Stimulated activated CD4-positive, alpha-beta T cell treated with anti-CD3 and anti-CD28 coated beads, Interleukin-1b, Interleukin-23, amount 100 ng/mL, for 24 hours (primary cell): ENCODE data around the gene CLOCK.
"Not testable (repeated sequence)": the region's sequence is repeated elsewhere in the genome, so short reads cannot be mapped to it uniquely, and the experiment has no call there.

Source experiments
- DNase-seq, 4 experiments: peaks; one replicate each; pipeline ENCODE4 v3.0.0-alpha.2; 2020; ENCODE audit warnings: low read depth in 4 of 4, low spot score in 1 of 4

Gene CLOCK

DNA sequence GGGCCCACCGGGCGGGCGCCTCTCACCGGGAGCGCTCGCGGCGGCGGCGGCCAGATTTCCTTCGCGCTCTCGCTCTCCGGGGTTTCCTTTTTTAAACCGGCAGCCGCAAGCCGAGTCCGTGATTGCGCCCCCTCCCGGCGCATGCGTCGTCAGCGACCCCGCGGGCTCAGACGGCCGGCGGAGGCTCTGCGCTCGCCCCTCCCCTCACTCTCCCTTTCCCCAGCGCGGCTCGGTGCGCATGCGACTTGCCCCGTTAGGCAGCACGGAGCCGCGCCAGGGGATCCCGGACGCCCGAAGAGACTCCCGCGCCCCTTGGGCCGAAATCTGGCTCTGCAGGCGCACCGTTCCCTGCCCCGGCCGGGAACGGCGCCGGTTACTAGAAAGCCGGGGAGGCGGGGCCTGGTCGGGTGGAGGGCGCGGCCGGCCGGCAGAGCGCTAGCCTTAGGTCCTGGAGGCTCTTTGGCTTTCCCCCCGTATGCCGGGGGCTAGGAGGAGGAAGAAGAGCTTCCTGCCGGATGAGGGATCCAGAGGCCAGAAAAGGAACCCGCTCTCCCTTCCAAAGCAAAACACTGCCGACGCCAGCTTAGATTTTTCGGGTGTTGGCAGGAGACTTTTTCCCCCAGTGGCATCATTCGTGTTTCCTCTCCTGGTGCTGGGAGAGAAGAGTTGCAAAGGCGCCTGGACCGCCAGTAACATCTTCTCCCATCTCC lies at the start of gene CLOCK:
Gene CLOCK, minus strand, starts transcription at position 154 of the 710 bp plus-strand sequence. CDS start 64,124 bp downstream, outside the sequence.
- peak; percentile 65 to 82 (median 72) for DNase-seq

DNA sequence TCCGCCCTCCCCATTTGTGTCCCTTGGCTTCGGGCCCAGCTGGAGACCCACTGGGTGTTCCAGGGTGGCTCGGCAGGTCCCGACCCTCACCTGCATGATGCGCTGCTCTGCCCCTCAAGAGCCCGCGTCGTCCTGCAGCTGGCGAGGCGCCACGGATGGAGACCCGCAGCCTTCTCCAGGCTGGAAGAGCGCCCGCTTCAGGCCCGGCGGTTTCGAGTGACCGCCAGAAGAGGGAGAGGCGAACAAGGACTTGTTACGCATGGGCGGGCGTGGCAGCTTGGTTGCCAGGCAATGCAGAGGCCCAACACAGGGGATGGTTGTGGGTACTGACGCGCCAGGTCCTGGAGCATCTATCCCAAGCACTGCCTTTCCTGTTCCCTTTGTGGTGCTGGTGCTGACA lies 45.3 kb upstream of the CLOCK start, which contains the start of gene PDCL2:
Gene PDCL2, minus strand, starts transcription at position 232 of the 400 bp plus-strand sequence. Its CDS starts 136 bp downstream, at position 96.
- DNase-seq, result no peak

DNA sequence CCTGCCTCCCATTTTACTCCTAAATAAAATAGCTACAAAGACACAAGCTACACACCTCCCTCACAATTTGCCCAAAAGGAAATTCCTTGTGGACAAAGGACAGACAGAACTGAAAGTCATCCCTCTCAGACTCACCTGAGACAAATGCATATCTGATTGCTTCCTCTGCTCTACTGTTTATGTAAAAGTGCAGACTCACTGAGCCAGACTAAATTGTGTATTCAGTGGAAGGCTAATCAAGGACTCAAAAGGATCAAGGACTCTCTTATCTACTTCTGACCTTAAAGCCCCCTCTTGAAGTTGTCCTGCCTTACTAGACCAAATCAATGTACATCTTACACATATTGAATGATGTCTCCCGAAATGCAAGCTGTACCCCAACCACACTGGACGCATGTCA lies 41.5 kb upstream of the CLOCK start:
- no peak for DNase-seq

GRCh38 chr4:55582773-55583172 lies 36.1 kb upstream of the CLOCK start:
- DNase-seq, result not testable (repeated sequence)

GRCh38 chr4:55578341-55579010 lies 31.8 kb upstream of the CLOCK start:
- no peak for DNase-seq

DNA sequence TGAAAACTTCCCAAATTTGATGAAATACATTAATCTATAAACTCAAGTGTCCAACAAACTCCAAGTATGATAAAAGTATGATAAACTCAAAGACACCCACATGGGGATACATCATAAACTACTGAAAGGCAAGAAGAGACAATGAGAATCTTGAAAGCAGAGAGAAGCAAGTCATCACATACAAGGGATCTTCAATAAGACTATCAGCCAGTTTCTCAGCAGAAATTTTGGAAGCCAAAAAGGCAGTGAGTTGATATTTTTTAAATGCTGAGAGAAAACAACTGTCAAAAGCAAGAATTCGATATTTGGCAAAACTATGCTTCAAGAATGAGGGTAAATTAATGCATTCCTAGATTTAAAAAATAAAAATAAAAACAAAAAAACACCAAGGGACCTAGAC lies 28.8 kb upstream of the CLOCK start:
- no peak for DNase-seq

GRCh38 chr4:55574252-55574651 lies 27.5 kb upstream of the CLOCK start:
- no peak for DNase-seq

GRCh38 chr4:55571806-55572205 lies 25.1 kb upstream of the CLOCK start:
- no peak for DNase-seq

- DNase-seq, result no peak
Observed at GRCh38 chr4:55568905-55569504, 22.3 kb upstream of the CLOCK start.

GRCh38 chr4:55561889-55562288 lies 15.2 kb upstream of the CLOCK start:
- no peak for DNase-seq

- no peak for DNase-seq
Observed at GRCh38 chr4:55560096-55560495, 13.4 kb upstream of the CLOCK start.

GRCh38 chr4:55554453-55555030 lies 7.8 kb upstream of the CLOCK start:
- DNase-seq, result no peak

GRCh38 chr4:55553441-55554201 lies 6.9 kb upstream of the CLOCK start:
- DNase-seq, result no peak

DNA sequence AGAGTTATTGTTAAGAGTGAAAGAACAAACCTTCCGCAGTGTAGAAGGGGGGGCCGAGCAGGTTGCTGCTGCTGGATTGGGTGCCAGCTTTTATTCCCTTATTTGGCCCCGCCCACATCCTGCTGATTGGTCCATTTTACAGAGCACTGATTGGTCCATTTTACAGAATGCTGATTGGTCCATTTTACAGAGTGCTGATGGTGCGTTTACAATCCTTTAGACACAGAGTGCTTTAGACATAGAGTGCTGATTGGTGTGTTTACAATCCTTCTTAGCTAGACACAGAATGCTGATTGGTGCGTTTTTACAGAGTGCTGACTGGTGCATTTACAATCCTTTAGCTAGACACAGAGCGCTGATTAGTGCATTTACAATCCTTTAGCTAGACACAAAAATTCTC lies 5.3 kb upstream of the CLOCK start:
- not testable (repeated sequence) for DNase-seq

DNA sequence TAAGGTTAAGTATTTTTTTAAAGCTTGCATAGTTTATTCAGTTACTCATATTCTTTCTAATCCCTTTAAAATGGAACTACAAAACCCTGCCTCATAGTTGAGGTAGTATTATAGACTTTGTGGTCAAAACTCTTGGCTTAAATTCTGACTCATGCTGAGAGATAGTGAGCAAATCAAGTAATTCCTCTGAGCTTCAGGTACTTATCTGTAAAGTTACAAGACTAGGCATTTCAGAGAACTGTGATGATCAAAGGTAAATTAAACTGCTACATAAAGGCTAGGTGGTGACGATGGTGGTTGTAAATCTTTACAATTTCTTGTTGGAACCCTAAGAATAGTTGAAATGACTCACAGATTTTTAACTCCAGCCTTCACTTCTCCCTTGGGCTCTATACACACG lies 3.2 kb upstream of the CLOCK start:
- DNase-seq, result no peak

GRCh38 chr4:55547918-55548317 lies 1.2 kb upstream of the CLOCK start:
- DNase-seq, result no peak

DNA sequence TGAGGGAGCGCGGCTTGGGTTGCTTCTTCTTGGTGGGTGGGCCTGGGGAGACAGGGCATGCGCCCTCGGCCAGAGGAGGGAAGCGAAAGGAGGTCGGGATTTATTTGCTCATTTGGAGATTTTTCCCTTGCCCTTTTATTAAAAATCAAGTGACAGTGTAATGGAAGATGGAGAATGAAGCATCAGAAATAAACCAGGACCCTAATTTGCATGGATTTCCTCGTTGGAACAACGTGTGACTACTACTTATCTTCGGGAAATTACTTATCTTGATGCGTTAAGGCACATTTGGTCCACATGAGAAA lies 709 bp upstream of the CLOCK start:
- no peak for DNase-seq

- no peak for DNase-seq
Observed at GRCh38 chr4:55546506-55546755, 278 bp downstream of the CLOCK start.

- DNase-seq, result peak; percentile 19 to 52 (median 39)
Observed at GRCh38 chr4:55545641-55546505, 836 bp downstream of the CLOCK start.

- DNase-seq, result no peak
Observed at GRCh38 chr4:55545151-55545550, 1.6 kb downstream of the CLOCK start.

- no peak for DNase-seq
Observed at GRCh38 chr4:55543858-55544257, 2.9 kb downstream of the CLOCK start.
